SK-N-SH treated with all-trans-retinoic acid at 6 μM for 48 hours (cell line): ENCODE data around the gene SUN5.

Experiments used
- CREB5 ChIP-seq: fragments of 250-450 bp; sonication (Bioruptor Pico); IDR thresholded peaks from 2 replicates; pipeline ENCODE4 v1.5.1; 2020; ENCODE audit warnings: low read depth, mild to moderate bottlenecking, moderate library complexity
- ISL1 ChIP-seq: fragments of 250-450 bp; sonication (Bioruptor Pico); IDR thresholded peaks from 2 replicates; pipeline ENCODE4 v2.1.2; 2022; ENCODE audit warnings: mild to moderate bottlenecking, moderate library complexity

DNA sequence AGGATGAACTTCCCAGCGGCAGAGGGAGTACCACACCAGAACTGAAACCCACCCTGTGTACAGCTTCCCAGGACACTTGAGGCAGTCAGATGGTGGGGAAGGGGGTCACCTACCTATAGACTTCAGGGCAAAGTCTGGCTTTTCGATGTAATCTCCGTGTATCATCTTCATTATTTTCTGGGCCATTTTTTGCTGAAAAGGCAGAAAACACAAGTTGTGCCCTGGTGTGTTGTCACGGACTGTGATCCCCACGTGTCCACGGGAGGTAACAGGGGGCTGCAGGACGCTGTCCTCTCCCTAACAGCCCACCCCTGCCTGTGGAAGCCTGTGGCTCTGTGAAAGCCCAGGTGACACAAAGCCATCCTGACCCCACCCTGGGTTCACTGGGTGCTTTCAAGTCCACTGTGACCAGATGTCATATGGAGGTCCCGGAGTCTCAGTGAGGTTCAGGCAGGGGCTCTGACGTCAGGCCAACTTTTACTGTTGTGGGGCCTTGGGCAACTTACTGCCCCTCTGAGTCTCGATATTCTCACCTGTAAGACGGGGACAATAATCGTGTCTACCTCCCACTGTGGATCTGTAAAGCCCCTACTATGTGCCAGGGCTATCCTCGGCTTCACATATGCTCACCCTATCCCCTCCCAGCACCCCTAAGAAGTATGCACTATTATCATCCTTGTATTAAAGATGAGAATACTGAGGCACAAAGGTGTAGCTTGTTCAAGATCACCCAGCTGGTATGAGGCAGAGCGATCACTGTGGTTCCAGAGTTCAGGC lies 14.5 kb downstream of the SUN5 start:
- no peak for TF ChIP-seq CREB5 (CRISPR knock-in tag)
- TF ChIP-seq ISL1 (CRISPR knock-in tag): no peak
